Left renal cortex interstitium (tissue), 4 donors: ENCODE data around the gene ITPKB. TPM values are rescaled to one million over a fixed set of nuclear protein-coding genes. Genes with fewer than 3 reads are reported as not detected.

Experiments used
- DNase-seq, 4 donors: peaks; one replicate each; pipeline ENCODE4 v3.0.0-alpha.2; 2013; ENCODE audit warnings: low read depth in 4 of 4, low spot score in 2 of 4, missing footprints in 1 of 4
- polyA plus RNA-seq, 4 donors: library from polyadenylated mRNA; unstranded; fragments of 120-200 nt; gene quantifications; one replicate each; pipeline ENCODE4 v1.2.1, GENCODE V29; 2013; ENCODE audit not compliant: insufficient read length in 4 of 4

Gene ITPKB
- polyA plus RNA-seq, 4 donors, result 22.4 to 28.6 (median 25.4) TPM

- DNase-seq, result no peak
Observed at GRCh38 chr1:226708967-226709396, 30.1 kb downstream of the ITPKB start.

- DNase-seq, result no peak
Observed at GRCh38 chr1:226708342-226708780, 30.7 kb downstream of the ITPKB start.

DNA sequence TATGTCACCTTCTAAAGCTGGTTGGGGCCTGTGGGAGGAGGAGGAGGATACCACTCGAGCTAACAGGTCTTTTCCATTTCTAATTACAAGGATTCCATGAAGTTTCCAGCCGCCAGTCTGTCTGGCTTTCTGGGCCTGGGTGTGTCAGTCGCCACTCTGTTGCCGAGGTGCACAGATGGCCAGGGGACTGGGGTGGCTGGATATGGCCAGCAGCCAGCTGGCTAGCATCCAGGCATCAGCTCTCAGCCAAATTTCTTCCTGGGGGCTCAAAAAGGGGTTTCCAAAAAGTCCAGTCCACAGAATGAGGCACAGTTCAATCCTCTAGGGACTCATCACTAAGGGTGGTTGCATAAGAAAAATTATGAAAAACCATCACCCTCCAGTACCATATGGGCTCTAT lies 32.4 kb downstream of the ITPKB start:
- DNase-seq, result no peak

DNA sequence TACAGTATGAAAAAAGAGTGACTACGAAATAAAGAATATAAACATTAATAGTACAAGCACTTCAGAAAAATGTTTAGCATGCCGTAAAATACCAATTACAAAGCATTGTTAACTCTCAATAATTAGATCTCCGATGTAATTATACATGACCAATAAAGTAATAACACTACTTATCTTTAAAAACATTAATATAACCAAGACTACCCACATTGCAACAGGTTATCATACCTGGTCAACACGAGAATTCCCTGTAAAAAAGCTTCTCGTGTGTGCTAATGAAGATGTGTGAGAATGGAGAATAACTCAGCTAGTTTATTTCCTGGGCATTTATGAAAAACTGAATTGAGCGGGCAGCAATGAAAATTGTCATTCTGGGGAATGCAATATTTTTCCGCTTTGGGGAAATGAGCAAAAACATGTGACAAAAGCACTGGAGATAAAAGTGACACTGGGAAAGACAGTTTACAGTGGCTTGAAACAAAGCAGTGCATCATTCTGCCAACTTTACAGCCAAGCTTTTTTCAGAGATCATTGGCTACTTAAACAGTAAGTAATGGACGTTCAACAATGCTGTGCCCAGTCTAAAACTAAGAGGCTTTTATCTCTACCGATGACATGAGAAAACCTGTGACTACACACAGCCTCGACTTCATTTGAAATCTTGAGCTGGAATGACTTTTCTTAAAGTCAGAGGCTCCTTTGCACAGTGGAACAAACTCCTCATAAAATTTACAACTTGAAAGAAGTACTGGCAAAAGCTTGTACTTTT lies 34.7 kb downstream of the ITPKB start:
- no peak for DNase-seq

- DNase-seq, result peak; percentile 53 to 62 (median 60)
Observed at GRCh38 chr1:226702957-226703831, 35.9 kb downstream of the ITPKB start.

DNA sequence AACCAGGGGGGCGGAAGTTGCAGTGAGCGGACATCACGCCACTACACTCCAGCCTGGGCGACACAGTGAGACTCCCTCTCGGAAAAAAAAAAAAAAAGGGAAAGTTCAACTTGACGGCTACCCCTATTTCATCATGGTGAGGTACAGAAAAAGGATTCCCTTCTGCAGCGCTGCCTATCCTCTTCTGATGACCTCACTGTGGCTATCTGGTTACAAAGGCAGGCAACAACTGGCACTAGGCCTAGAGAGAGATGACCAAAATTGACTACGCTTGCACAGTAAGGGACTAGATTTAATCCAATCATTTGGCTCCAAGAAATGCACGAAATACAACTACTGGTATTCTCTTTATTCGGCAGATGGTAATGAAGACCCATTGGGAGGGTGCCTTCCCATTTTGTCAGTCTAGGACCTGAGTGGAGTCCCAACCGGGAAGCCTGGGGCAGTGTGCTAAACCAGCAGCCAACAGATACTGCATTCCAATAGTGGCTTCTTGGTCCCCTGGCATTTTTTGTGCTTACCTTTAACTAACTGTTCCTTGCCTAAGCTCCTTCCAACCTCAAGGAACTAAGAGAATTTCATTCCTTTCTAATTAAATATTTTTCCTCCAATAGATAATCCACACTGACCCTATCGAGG lies 36.6 kb downstream of the ITPKB start:
- no peak for DNase-seq

- no peak for DNase-seq
Observed at GRCh38 chr1:226700861-226701260, 38.2 kb downstream of the ITPKB start.

DNA sequence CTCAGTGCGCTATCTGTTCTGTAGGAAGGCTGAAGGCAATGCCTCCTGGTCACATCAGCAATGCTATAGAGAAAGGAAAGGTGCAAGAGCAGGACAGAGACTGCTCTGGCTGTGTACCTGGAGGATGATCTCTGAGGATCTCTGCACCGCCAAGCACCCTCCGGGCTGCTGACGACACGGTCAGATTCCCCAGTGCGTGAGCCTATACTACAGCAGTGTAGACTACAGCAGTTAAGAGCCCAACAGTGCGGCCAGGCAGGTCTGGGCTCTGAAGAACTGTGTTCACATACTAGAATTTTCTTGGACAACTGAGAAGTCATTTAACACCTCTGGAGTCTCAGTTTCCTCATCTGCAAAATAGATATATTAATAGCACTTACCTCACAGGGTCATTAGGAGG lies 39.9 kb downstream of the ITPKB start:
- no peak for DNase-seq

GRCh38 chr1:226698659-226699058 lies 40.4 kb downstream of the ITPKB start:
- no peak for DNase-seq

DNA sequence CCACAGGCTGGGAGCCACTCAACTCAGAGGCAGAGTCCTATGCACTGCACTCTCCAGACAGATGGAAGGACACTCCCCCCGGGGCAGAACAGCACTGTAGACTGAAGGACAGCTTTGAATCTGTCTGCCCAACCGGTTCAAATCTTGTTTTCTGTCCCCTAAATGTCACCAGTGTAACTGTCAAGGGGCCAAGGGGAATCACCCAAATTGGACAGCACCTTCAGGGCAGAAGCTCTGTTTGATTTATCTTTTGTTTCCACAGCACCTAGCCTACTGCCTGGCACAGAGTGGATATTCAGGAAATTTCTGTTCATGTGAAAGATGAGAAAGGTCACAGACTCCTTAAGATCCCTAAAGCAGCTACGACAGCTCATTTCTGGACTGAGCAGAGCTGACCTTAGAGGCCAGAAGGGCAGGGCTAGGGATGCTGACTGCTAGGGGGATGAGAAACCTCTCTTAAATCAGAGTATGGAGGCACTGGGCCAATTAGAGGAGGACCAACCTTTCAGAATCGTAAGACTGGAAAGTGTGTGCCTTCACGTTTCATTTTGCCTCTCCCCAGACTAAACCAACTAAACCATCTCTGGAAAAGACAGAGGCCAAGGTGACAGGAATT lies 41.0 kb downstream of the ITPKB start:
- DNase-seq, result no peak

- DNase-seq, result no peak
Observed at GRCh38 chr1:226697151-226697928, 41.7 kb downstream of the ITPKB start.

DNA sequence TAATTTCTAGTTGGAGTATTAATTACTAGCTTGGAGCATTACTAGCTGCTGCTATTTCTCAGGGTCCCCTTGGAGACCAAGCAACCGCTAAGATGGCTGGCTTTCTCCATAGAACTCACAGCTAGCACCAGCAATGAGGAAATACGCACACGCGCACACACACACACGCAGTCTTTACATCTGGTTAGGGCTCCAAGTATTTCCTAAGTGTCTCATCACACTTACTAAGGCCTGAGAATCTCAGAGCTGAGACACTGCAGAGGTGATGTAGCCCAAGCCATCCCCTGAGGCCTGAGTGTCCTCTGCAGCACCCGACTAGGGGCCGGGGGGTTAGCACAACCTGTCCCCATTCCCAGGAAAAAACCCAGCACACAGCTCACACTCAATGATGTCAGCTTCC lies 42.5 kb downstream of the ITPKB start:
- no peak for DNase-seq

- DNase-seq, result no peak
Observed at GRCh38 chr1:226695335-226695900, 43.7 kb downstream of the ITPKB start.

DNA sequence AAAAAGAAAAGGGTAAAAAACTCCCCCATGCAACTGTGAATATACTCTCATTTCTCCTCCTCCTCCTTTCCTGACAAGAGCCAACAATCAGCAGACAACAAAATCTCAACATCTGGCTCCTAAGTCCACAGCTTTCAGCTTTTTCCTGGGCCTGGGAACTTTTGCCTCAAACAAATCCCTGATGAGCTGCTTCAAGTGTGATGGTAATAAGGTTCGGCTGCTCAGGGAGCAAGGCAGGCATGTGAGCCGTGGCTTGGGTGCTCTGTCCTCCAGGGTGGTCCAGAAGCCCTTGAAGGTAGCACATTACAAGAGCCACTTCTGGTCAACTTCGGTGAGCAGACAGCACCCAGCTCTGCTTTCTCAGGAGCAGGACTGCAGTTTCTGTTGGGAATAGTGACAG lies 46.3 kb downstream of the ITPKB start:
- DNase-seq, result no peak

- no peak for DNase-seq
Observed at GRCh38 chr1:226692051-226692792, 46.9 kb downstream of the ITPKB start.

DNA sequence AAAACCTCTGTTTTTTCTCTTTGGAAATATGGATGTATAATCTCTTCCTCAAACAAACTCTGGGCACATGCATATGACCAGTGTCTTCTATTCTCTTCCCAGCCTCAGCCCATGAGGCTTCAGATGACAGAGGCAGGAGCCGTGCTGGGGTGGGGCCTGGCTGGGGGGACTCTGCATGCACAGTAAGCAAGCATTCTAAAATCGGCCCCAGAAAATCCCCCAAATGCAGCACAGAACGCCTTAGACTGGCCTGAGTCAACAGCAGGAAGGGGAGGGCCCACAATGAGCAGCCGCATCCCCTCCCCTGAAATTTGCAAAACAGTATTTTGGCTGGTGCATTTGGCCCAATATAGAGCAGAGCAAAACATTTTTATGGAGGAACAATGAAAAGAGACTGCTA lies 47.8 kb downstream of the ITPKB start:
- no peak for DNase-seq

GRCh38 chr1:226690460-226690982 lies 48.6 kb downstream of the ITPKB start:
- no peak for DNase-seq

GRCh38 chr1:226688808-226689207 lies 50.3 kb downstream of the ITPKB start:
- no peak for DNase-seq
